ENCODE measurements around the gene SAMD4A.

SAMD4A gene

GRCh38 chr14:54629183-54629582, 62.3 kb downstream of the SAMD4A start:
- TF ChIP-seq CTCF (IDR thresholded peaks at IDR 0.05), result no peak

- TF ChIP-seq CTCF (IDR thresholded peaks at IDR 0.05), result no peak
Observed at GRCh38 chr14:54629635-54630360, 62.9 kb downstream of the SAMD4A start.

- no peak for TF ChIP-seq CTCF (IDR thresholded peaks at IDR 0.05)
Observed at GRCh38 chr14:54631016-54631415, 64.1 kb downstream of the SAMD4A start.

GRCh38 chr14:54632452-54632851, 65.5 kb downstream of the SAMD4A start:
- TF ChIP-seq CTCF (IDR thresholded peaks at IDR 0.05), result no peak

GRCh38 chr14:54633076-54633475, 66.1 kb downstream of the SAMD4A start:
- no peak for TF ChIP-seq CTCF (IDR thresholded peaks at IDR 0.05)

GRCh38 chr14:54637270-54638134, 70.6 kb downstream of the SAMD4A start:
- no peak for TF ChIP-seq CTCF (IDR thresholded peaks at IDR 0.05)

- no peak for TF ChIP-seq CTCF (IDR thresholded peaks at IDR 0.05)
Observed at GRCh38 chr14:54638135-54638446, 71.2 kb downstream of the SAMD4A start.

Data from LNCAP (cell line).